GM12892 (cell line): ENCODE measurements around the gene PRPF19.

Experiments
- POLR2AphosphoS5 ChIP-seq: IDR thresholded peaks from 2 replicates; pipeline ENCODE4 v1.6.1; 2011; ENCODE audit warnings: low read depth, low read length, control low read depth
- TAF1 ChIP-seq: IDR thresholded peaks from 2 replicates; pipeline ENCODE4 v1.6.1; 2011; ENCODE audit warnings: low read depth, mild to moderate bottlenecking, control low read depth, low read length, borderline replicate concordance

GRCh38 chr11:60932605-60933356 is 26.4 kb upstream of the PRPF19 start:
- TF ChIP-seq TAF1: no peak
- TF ChIP-seq POLR2AphosphoS5: no peak
